ENCODE data around the gene ID4.

ID4 gene

GRCh38 chr6:19839788-19840187, 2.6 kb downstream of the ID4 start:
- Histone ChIP-seq H3K36me3 (ENCODE audit: control insufficient read depth, insufficient read depth, low read length) (no peaks in the 10 kb centered on the region), H3K4me3 (replicated peaks; ENCODE audit: low read depth, low read length) (no peak overlapping the region), H3K27me3 (replicated peaks; ENCODE audit: control insufficient read depth, insufficient read depth, low read length) (no peaks in the 10 kb centered on the region)
- TF ChIP-seq CTCF (IDR thresholded peaks at IDR 0.05; ENCODE audit: insufficient read depth, low read length, poor library complexity, severe bottlenecking): no peak
- no peak for DNase-seq (ENCODE audit: extremely low read depth, insufficient read length)

- DNase-seq (ENCODE audit: extremely low read depth, insufficient read length): no peak
- TF ChIP-seq CTCF (IDR thresholded peaks at IDR 0.05; ENCODE audit: insufficient read depth, low read length, poor library complexity, severe bottlenecking): no peak
- no peaks in the 10 kb centered on the region for H3K27me3 ChIP-seq (replicated peaks; ENCODE audit: control insufficient read depth, insufficient read depth, low read length)
- H3K4me3 ChIP-seq (replicated peaks; ENCODE audit: low read depth, low read length): no peak overlapping the region
- H3K36me3 ChIP-seq (ENCODE audit: control insufficient read depth, insufficient read depth, low read length): no peaks in the 10 kb centered on the region
Observed at GRCh38 chr6:19841181-19841580, 4.0 kb downstream of the ID4 start.

GRCh38 chr6:19842030-19842615, 5.0 kb downstream of the ID4 start:
- Histone ChIP-seq H3K36me3 (ENCODE audit: control insufficient read depth, insufficient read depth, low read length) (no peaks in the 10 kb centered on the region), H3K27me3 (replicated peaks; ENCODE audit: control insufficient read depth, insufficient read depth, low read length) (no peaks in the 10 kb centered on the region), H3K4me3 (replicated peaks; ENCODE audit: low read depth, low read length) (no peak overlapping the region)
- TF ChIP-seq CTCF (IDR thresholded peaks at IDR 0.05; ENCODE audit: insufficient read depth, low read length, poor library complexity, severe bottlenecking): no peak
- DNase-seq (ENCODE audit: extremely low read depth, insufficient read length): no peak

DNA sequence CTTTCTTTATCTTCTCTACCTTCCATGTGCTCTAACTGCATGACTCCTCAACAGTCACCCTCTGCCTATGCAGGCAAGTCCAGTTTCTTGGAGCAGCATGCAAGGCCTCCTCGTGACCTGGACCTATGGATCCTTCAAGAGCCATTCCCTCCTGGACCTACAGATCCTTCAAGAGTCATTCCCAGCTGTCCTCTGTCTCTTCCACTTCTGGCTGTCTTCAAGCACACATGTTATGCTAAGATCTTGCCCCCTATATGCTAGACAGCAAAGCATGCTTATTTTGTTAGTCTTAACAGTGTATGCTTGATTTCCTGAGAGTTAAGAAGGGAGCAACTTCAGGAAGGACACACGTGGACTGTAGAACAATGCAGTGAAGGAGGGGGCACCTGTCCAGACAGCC, 7.5 kb downstream of the ID4 start:
- Histone ChIP-seq H3K27me3 (replicated peaks; ENCODE audit: control insufficient read depth, insufficient read depth, low read length) (no peaks in the 10 kb centered on the region), H3K36me3 (ENCODE audit: control insufficient read depth, insufficient read depth, low read length) (no peaks in the 10 kb centered on the region), H3K4me3 (replicated peaks; ENCODE audit: low read depth, low read length) (no peak overlapping the region)
- no peak for TF ChIP-seq CTCF (IDR thresholded peaks at IDR 0.05; ENCODE audit: insufficient read depth, low read length, poor library complexity, severe bottlenecking)
- DNase-seq (ENCODE audit: extremely low read depth, insufficient read length): no peak

DNA sequence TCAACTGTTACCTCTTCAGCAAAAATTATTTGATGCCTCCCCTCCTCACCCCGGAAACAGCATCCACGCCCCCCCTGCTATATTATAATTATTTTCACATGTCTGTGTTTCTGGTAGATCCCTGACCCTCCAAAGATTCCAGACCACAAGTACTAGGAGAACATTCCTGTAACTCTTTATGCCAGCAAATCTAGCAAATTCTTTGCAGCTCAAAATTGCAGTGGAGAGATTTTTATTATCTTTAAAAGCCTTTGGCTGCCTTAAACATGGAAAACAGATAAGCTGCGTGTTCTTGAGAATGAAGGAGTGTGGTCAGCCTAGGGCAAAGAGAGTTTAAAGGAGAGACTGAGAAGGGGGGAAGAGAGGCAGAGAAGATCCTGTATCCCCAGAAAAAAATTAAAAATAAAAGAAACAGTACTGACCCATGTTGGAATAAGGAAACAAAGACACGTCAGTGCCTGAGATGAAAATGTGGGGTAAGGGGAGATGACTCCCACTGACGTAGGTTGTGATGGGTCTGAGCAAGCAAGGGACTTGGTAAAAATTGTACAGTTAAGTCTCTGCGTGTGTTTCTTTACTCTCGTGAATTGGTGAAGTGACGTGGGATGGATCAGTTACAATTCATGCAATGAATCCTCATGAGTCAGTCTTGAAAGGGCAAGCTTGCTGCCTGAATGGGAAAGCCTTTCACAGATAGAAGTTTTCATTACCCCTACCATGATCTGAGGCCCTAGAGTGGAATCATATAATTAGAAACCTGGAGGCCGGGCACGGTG, 8.3 kb downstream of the ID4 start:
- TF ChIP-seq CTCF (IDR thresholded peaks at IDR 0.05; ENCODE audit: insufficient read depth, low read length, poor library complexity, severe bottlenecking): no peak
- Histone ChIP-seq H3K27me3 (replicated peaks; ENCODE audit: control insufficient read depth, insufficient read depth, low read length) (no peaks in the 10 kb centered on the region), H3K36me3 (ENCODE audit: control insufficient read depth, insufficient read depth, low read length) (no peaks in the 10 kb centered on the region), H3K4me3 (replicated peaks; ENCODE audit: low read depth, low read length) (no peak overlapping the region)
- no peak for DNase-seq (ENCODE audit: extremely low read depth, insufficient read length)
